Right lobe of liver (tissue), 4 donors: ENCODE results near the gene SLC4A4.

Experiments used
- CTCF ChIP-seq, 4 donors: fragments of 200-600 bp in 3 of 4; fragments of 450-650 bp in 1 of 4; IDR thresholded peaks; one replicate each; pipeline versions ENCODE4 v1.5.1 to v1.8.0; 2016 to 2022; ENCODE audit warnings: antibody characterized with exemption in 4 of 4, mild to moderate bottlenecking in 2 of 4
- POLR2A ChIP-seq: fragments of 450-650 bp; IDR thresholded peaks from one replicate; pipeline ENCODE4 v1.6.1; 2017; ENCODE audit warnings: antibody characterized with exemption, mild to moderate bottlenecking
- donor health status: DM: no; HTN: no; CAD: no.
- donor health status: DM: no; HTN: no; CAD: no.
- donor health status: DM: no; HTN: yes; CAD: no.

DNA sequence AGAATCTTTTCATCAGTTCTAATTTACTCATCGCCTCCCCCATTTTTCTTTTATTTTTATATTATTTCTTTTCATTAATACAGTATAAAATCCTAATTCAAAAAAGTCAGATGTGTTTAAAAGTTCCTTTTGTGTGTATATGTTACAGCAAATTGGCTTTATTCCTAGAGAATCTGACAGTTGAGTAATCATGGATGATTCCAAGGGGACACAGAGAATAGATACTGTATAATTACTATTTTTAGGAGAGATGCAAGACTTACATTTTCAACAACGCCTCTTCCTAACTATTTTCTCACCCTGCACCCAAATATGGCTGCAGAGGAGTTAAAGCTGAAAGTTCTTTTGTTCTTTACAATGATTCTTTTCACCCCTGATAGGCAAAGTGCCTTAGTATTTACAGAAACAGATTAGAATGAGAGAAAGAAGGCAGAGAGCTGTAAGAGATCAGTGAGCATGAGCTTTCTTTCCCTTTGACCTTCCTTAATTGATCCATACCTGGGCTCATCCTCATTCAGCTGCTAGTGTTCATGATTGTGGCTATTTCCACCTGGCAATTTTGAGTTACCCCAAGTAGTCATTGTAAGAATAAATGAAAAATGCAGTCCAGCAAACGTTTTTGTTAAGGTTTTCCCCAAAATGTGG, 210.8 kb downstream of the SLC4A4 start:
- TF ChIP-seq CTCF (IDR thresholded peaks at IDR 0.05) = no peak
- TF ChIP-seq POLR2A = no peak
